Measurements from ENCODE around the gene APOBEC3A.
"Not testable (repeated sequence)": the region's sequence is repeated elsewhere in the genome, so short reads cannot be mapped to it uniquely, and the experiment has no call there.

Gene APOBEC3A

DNA sequence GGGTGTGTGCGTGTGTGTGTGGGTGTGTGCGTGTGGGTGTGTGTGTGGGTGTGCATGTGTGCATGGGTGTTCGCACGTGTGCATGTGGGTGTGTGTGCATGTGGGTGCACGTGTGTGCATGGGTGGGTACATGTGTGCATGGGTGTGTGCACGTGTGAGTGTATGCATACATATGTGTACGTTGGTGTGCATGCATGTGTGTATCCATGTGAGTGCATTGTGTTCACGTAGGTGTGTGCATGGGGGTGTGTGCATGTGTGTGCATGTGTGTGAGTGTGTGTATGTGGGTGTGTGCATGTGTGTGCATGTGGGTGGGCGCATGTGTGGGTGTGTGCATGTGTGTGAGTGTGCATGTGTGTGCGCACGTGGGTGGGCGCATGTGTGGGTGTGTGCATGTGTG, 19.9 kb upstream of the APOBEC3A start:
- H3K27ac Mint-ChIP-seq, result no peak overlapping the region

DNA sequence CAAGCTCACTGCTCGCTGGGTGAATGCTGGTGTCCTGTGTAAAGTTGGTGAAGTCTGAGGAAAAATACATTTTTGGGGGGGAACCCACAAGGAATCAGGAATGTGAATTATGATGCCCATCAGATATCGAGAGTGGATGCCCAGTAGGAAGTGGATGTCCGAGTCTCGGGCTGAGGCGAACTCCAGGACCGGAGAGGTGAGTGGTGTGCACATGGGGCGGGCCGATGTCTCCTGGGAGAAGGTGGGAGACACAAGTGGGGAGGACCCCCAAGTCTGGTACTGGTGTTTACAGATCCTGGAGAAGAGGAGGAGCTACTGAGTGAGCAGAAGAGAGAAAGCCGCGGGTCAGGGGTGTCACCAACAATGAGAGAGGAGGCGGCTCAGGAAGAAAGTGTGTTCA, 19.2 kb upstream of the APOBEC3A start:
- H3K36me3 Mint-ChIP-seq, result no peaks in the 10 kb centered on the region
- no peaks in the 10 kb centered on the region for H3K9me3 Mint-ChIP-seq
- H3K4me3 Mint-ChIP-seq, result no peak overlapping the region
- H3K27ac Mint-ChIP-seq, result no peak overlapping the region
- ATAC-seq (no peak), DNase-seq (ENCODE audit: low spot score in 2 of 2) (no peak)
- peaks cover 24% of the 10 kb centered on the region for H3K4me1 Mint-ChIP-seq

More for the DNA sequence above, 19.9 kb upstream of the APOBEC3A start:
- no peak for DNase-seq (ENCODE audit: low spot score in 2 of 2)
- no peak for ATAC-seq
- Mint-ChIP-seq H3K36me3 (no peaks in the 10 kb centered on the region), H3K4me1 (peaks cover 17% of the 10 kb centered on the region), H3K4me3 (no peak overlapping the region), H3K9me3 (no peaks in the 10 kb centered on the region)

DNA sequence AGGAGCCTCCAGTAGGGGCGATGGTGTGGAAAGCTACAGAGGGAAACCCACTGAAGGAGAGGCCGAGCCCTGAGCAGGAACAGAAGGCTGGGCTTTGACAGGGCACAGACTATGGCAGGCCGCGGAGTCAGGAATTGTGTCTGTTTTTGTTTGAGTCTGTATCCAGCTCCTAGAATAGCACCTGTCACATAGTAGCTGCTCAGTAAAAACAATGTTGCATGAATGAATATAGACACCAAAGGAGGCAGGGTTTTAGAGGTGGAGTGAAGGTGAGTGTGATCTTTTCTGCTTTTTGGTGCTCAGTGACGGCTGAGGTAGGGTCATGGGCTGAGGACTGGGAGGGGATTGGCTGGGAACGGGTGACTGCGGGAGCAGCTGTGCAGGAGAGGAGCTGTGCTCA, 18.5 kb upstream of the APOBEC3A start:
- no peak overlapping the region for H3K27ac Mint-ChIP-seq
- H3K4me3 Mint-ChIP-seq, result no peak overlapping the region
- ATAC-seq, result no peak
- no peak for DNase-seq (ENCODE audit: low spot score in 2 of 2)
- H3K36me3 Mint-ChIP-seq, result no peaks in the 10 kb centered on the region
- peaks cover 30% of the 10 kb centered on the region for H3K4me1 Mint-ChIP-seq
- H3K9me3 Mint-ChIP-seq, result no peaks in the 10 kb centered on the region

DNA sequence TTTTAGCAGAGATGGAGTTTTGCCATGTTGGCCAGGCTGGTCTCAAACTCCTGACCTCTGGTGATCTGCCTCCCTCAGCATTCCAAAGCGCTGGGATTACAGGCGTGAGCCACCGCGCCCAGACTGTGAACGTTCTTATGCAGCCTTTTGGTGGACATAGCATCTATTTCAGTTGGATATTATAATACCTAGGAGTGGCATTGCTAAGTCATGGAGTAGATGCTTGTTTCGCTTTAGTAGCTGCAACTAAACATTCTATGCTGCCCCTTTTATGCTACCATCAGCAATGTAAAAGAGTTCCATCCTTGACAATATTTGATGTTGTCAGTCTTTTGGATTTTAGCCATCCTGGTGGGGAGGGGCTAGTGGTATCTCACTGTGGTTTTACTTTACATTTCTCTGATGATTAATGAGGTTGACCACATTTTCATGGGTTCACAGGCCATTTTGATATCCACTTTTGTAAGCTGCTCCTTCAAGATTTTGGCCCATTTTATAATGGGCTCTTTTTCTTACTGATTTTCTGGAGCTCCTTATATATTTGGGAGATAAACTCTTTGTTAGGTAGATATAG, 16.5 kb upstream of the APOBEC3A start:
- DNase-seq (ENCODE audit: low spot score in 2 of 2) (no peak), ATAC-seq (peak; percentile 39)
- peaks cover 37% of the 10 kb centered on the region for H3K4me1 Mint-ChIP-seq
- no peaks in the 10 kb centered on the region for H3K9me3 Mint-ChIP-seq
- H3K27ac Mint-ChIP-seq, result peak overlapping the region; percentile 74
- peak overlapping the region; percentile 59 for H3K4me3 Mint-ChIP-seq
- H3K36me3 Mint-ChIP-seq, result no peaks in the 10 kb centered on the region

DNA sequence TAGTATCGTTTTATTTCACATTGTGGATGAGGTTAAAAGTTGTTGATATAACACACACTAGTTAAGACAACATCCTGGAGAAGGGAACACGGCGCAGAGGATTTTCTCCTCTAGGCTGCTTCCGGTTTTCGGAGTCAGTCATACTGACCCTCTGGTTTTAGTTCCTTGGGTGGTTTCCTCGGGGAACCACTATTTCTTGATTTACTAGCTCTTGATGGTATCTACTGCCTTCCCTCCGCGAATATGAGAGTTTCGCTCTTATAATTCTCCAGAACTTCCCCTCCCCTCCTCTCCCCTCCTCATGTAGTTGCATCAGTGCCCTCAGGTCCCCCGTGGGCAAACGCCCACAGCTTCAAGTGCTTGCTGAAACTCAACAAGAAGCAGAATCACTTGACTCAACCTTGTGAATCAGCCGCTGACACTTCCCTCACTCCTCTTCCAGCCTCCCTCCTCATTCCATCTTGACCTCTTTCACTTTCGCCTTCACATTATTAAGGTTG, 15.9 kb upstream of the APOBEC3A start:
- no peaks in the 10 kb centered on the region for H3K9me3 Mint-ChIP-seq
- H3K4me3 Mint-ChIP-seq, result peak overlapping the region; percentile 59
- peaks cover 41% of the 10 kb centered on the region for H3K4me1 Mint-ChIP-seq
- peak overlapping the region; percentile 74 for H3K27ac Mint-ChIP-seq
- H3K36me3 Mint-ChIP-seq, result no peaks in the 10 kb centered on the region
- ATAC-seq (peak; percentile 94), DNase-seq (ENCODE audit: low spot score in 2 of 2) (peak; percentile 36 to 83)

DNA sequence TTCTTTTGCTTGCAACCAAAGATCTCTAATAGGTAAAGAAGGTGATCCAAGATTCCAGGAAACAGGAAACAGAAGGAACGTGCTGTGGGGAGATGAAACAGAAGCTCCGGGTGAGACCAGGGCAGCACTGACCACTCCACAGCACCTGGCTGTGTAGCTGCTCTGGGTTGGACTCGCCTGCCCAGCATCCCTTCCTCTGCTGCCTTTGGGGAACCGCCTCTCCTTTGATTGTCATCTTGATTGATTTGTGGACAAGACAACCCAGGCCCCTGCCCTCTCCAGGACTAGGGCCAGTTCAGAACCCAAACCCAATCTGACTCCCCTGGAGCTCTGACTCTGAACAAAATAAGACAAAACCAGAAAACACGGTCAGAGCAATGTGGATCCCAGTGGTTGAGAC, 14.7 kb upstream of the APOBEC3A start:
- H3K4me1 Mint-ChIP-seq, result peaks cover 49% of the 10 kb centered on the region

DNA sequence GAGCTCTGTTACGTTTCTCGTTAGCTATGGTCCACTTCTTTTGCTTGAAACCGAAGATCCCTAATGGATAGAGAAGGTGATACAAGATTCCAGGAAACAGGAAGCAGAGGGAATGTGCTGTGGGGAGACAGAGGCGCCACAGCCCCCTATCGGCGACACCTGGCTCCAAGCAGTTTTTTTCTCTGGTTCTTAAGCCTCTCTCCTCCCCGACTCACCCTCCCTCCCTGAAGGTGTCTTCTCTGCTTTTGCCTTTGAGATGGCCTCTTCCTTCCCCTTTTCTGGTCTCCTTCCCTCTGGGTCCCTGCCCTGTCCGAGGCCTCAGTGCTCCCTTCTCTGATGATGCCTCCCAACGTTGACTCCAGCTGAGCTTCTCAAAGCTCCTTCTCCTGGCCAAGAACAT, 14.2 kb upstream of the APOBEC3A start:
- DNase-seq (ENCODE audit: low spot score in 2 of 2), result no peak
- no peaks in the 10 kb centered on the region for H3K9me3 Mint-ChIP-seq
- peak overlapping the region; percentile 59 for H3K4me3 Mint-ChIP-seq
- no peak for ATAC-seq
- H3K27ac Mint-ChIP-seq, result peak overlapping the region; percentile 74
- H3K4me1 Mint-ChIP-seq, result peaks cover 54% of the 10 kb centered on the region
- H3K36me3 Mint-ChIP-seq, result no peaks in the 10 kb centered on the region

More for the DNA sequence above, 14.7 kb upstream of the APOBEC3A start:
- no peaks in the 10 kb centered on the region for H3K36me3 Mint-ChIP-seq
- peak overlapping the region; percentile 59 for H3K4me3 Mint-ChIP-seq
- ATAC-seq (no peak), DNase-seq (ENCODE audit: low spot score in 2 of 2) (no peak)
- H3K27ac Mint-ChIP-seq, result peak overlapping the region; percentile 74
- H3K9me3 Mint-ChIP-seq, result no peaks in the 10 kb centered on the region

DNA sequence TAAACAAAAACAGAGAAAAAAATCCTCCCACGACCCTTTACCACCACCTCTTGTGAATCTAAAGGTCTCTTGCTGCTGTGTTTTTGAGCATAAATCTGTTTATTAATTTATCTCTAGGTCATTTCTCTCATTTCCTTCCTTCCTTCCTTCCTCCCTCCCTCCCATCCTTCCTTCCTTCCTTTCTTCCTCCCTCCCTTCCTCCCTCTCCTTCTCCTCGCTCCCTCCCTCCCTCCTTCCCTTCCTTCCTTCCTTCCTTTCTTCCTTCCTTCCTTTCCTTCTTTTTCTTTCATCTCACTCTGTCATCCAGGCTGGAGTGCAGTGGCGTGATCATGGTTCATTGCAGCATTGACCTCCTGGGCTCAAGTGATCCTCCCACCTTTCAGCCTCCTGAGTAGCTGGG, 13.5 kb upstream of the APOBEC3A start:
- DNase-seq (ENCODE audit: low spot score in 2 of 2) (no peak), ATAC-seq (no peak)
- H3K4me1 Mint-ChIP-seq, result peaks cover 54% of the 10 kb centered on the region
- H3K27ac Mint-ChIP-seq, result peak overlapping the region; percentile 74
- no peaks in the 10 kb centered on the region for H3K9me3 Mint-ChIP-seq
- peak overlapping the region; percentile 59 for H3K4me3 Mint-ChIP-seq
- no peaks in the 10 kb centered on the region for H3K36me3 Mint-ChIP-seq

DNA sequence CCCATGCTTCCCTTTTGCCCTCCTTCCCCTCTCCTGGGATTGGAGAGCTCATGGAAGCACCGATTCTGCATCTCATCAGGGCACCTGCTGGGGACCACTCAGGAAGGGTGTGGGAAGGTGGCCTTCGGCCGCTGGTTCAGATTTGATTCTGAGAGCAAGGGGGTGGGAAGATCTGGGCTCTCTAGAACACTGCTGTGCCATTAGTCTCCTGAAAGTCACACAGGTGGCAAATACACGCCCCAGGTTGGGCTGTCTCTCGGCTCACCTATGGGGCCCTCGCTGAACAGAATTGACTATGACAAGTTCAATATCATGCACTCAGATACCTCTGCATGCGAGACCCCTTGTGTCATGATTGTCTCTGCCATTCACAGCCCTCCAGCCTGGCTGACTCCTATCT, 12.8 kb upstream of the APOBEC3A start:
- Mint-ChIP-seq H3K36me3 (no peaks in the 10 kb centered on the region), H3K4me1 (peaks cover 54% of the 10 kb centered on the region), H3K9me3 (no peaks in the 10 kb centered on the region), H3K27ac (no peak overlapping the region), H3K4me3 (no peak overlapping the region)
- DNase-seq (ENCODE audit: low spot score in 2 of 2), result no peak
- ATAC-seq, result no peak

DNA sequence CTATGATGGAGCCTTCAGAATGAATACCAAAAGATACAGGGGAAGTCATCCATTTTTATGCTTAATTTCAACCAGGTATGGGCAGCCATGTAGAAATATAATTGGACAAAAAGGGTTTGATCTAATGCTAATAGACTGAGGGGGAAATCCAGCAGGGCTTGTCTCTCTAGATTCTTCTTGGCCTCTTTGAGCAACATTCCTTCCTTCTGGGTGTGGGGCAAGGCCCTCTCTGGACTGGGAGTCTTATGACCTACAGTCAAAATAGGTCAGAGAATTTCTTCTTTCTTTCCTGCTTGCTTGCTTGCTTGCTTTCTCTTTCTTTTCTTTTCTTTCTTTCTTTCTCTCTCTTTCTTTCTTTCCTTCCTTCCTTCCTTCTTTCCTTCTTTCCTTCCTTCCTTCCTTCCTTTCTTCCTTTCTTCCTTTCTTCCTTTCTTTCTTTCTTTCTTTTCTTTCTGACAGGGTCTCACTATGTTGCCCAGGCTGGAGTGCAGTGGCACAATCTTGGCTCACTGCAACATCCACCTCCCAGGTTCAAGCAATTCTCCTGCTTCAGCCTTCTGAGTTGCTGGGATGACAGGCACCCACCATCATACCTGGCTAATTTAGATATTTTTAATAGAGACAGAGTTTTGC, 11.6 kb upstream of the APOBEC3A start:
- not testable (repeated sequence) for H3K27ac Mint-ChIP-seq; H3K9me3 Mint-ChIP-seq; DNase-seq (ENCODE audit: low spot score in 2 of 2); H3K4me3 Mint-ChIP-seq; H3K36me3 Mint-ChIP-seq; ATAC-seq
- H3K4me1 Mint-ChIP-seq, result peaks cover 54% of the 10 kb centered on the region

DNA sequence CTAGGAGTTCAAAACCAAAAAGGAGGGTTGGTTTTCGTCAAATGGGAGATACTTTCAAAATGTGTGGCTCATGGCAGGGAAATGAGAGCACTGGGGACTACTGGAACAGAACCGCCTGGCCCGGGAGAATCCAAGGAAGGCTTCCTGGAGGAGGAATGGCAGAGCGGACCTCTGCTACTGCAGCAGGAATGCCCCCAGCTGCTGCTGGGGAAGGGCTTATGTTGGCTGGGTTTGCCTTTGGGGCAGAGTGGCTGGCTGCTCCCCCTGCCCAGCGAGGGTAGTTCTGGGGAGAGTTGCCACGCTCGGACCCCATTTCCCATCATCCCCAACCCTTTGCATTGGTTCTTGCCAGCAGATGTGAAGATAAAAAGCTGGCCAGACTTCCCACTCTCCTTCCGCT, 10.6 kb upstream of the APOBEC3A start:
- peaks cover 45% of the 10 kb centered on the region for H3K4me1 Mint-ChIP-seq
- no peak overlapping the region for H3K4me3 Mint-ChIP-seq
- DNase-seq (ENCODE audit: low spot score in 2 of 2) (no peak), ATAC-seq (no peak)
- no peak overlapping the region for H3K27ac Mint-ChIP-seq
- H3K36me3 Mint-ChIP-seq, result no peaks in the 10 kb centered on the region
- H3K9me3 Mint-ChIP-seq, result no peaks in the 10 kb centered on the region

DNA sequence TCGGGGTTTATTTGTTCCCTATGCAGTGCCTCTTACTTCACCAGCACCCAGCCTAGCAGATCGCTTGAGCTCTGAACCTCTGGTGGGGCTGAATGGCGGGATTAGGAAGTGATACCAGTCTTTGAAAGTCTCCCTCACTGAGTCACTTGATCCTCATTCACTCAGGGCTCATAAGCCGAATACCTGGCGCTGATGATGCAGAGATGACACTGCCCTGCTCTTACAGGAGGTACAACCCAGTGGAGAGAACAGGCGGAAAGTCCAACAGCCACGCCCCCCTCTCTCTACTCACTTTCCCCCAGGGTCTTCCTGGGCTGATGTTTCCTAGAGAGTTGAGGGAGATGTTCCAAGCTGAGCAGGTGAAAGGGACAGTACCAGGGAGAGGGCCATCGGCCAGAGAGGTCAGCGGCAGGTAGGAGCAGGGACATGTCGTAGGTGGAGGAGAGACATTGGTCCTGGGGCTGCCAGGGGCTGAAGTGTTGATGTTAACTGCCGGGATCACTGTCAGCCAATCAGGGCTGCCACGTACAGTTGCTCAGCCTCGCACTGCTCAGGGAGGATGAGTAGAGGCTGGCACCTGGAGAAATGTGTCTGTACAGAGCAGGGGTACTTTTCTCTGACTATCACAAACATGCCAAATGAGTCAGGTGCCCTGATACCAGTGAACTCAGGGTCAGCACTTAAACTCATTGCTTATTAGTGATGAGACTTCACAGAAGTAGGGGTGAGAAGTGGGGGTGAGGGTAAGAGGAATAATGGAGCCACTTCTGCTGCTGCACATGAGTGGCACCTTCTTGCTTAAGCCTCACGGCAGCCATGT, 9.9 kb upstream of the APOBEC3A start:
- H3K9me3 Mint-ChIP-seq, result no peaks in the 10 kb centered on the region
- H3K36me3 Mint-ChIP-seq, result peaks cover 4% of the 10 kb centered on the region
- no peak overlapping the region for H3K4me3 Mint-ChIP-seq
- peaks cover 41% of the 10 kb centered on the region for H3K4me1 Mint-ChIP-seq
- DNase-seq (ENCODE audit: low spot score in 2 of 2) (no peak), ATAC-seq (peak; percentile 81)
- no peak overlapping the region for H3K27ac Mint-ChIP-seq

DNA sequence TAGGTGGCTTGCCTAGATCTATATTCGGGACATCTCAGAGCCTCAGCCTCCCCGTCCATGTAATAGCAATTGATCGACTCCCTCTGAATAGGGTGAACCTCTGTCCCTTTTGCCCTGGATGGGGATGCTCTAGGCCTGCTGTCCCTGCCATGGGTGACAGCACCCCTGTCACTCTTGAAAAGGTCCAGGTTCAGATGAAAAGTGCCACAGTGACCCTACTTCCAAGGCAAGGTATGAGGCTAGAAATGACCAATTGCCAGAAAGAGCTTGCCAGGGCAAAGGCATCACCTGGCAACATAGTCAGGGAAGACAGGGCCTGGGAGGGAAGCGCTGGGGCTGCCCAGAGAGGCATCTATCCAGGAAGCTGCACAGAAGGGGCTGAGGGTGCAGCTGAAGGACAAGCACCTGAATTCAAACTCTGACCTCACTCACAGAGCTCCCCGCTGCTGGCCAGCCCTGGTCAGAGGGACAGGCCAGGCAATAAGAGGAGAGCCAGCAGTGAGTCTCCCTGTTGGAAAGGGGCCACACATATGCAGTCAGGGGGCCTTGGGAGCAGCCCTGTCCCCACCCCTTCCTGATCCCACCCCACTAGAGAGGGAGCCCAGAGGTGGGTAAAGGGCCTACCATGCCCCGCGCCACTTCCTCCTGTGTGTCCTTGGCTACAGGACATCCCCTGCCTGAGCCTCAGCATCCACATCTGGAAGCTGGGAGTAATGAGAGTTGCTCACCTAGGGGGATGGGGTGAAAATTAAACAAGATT, 9.0 kb upstream of the APOBEC3A start:
- Mint-ChIP-seq H3K27ac (no peak overlapping the region), H3K4me3 (no peak overlapping the region), H3K36me3 (peaks cover 7% of the 10 kb centered on the region), H3K9me3 (no peaks in the 10 kb centered on the region), H3K4me1 (peaks cover 41% of the 10 kb centered on the region)
- no peak for DNase-seq (ENCODE audit: low spot score in 2 of 2)
- no peak for ATAC-seq

DNA sequence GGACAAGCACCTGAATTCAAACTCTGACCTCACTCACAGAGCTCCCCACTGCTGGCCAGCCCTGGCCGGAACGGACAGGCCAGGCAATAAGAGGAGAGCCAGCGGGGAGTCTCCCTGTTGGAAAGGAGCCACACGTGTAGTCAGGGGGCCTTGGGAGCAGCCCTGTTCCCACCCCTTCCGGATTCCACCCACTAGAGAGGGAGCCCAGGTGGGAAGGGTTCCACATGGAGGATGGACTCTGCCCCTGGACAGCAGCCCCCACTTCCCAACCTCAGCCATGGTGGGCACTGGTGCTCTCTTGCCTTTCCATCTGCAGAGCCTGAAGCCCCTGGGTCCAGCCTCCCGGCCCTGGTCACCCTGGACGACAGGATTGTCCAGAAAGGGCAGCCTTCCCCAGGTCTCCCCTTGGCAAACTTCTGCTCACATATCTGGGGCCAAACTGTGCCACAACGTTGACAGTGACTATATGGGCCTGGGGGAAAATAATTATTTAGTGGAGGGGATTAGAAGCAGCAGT, 7.5 kb upstream of the APOBEC3A start:
- no peak for ATAC-seq
- H3K4me1 Mint-ChIP-seq, result peaks cover 46% of the 10 kb centered on the region
- no peak overlapping the region for H3K4me3 Mint-ChIP-seq
- no peak overlapping the region for H3K27ac Mint-ChIP-seq
- DNase-seq (ENCODE audit: low spot score in 2 of 2), result no peak
- H3K36me3 Mint-ChIP-seq, result peaks cover 7% of the 10 kb centered on the region
- no peaks in the 10 kb centered on the region for H3K9me3 Mint-ChIP-seq

Measured in stimulated activated effector memory CD8-positive, alpha-beta T cell treated with anti-CD3 and anti-CD28 coated beads, Interleukin-12 subunit alpha, Interleukin-12 subunit beta, amount 100 ng/mL, for 72 hours (primary cell).